HepG2 (cell line): Measurements from ENCODE around the gene MTCL1.

Source experiments
- RFX3 ChIP-seq: IDR thresholded peaks from 2 replicates; pipeline ENCODE4 v1.6.1; 2016; ENCODE audit warnings: missing biosample characterization, missing genetic modification reagents
- ZBTB3 ChIP-seq: sonication (generic); formaldehyde crosslinking; IDR thresholded peaks from 2 replicates; pipeline ENCODE4 v1.4.0; 2020; ENCODE audit warnings: low read depth, mild to moderate bottlenecking, moderate library complexity, missing genetic modification reagents, borderline replicate concordance

GRCh38 chr18:8800876-8801262 is 95.5 kb downstream of the MTCL1 start:
- TF ChIP-seq ZBTB3 (CRISPR knock-in tag), result no peak
- no peak for TF ChIP-seq RFX3 (CRISPR knock-in tag)
